Effector memory CD4-positive, alpha-beta T cell (primary cell): ENCODE data around the gene PIF1.

Experiments
- DNase-seq, 3 donors: peaks; one replicate each; pipeline ENCODE4 v3.0.0-alpha.2; 2020
- H3K27ac ChIP-seq: 2 replicates; pipeline ENCODE4 v1.7.0; 2013; ENCODE audit warnings: mild to moderate bottlenecking, low read length, moderate library complexity; ENCODE audit not compliant: insufficient read depth, poor library complexity, severe bottlenecking
- H3K27me3 ChIP-seq: replicated peaks from 2 replicates; pipeline ENCODE4 v1.7.0; 2013; ENCODE audit warnings: mild to moderate bottlenecking, low read length; ENCODE audit not compliant: insufficient read depth, control insufficient read depth, poor library complexity, severe bottlenecking
- H3K36me3 ChIP-seq: 2 replicates; pipeline ENCODE4 v1.7.0; 2013; ENCODE audit warnings: mild to moderate bottlenecking, low read length, moderate library complexity; ENCODE audit not compliant: control insufficient read depth, insufficient read depth
- H3K4me1 ChIP-seq: 2 replicates; pipeline ENCODE4 v1.7.0; 2013; ENCODE audit warnings: low read length, mild to moderate bottlenecking; ENCODE audit not compliant: control insufficient read depth, insufficient read depth, poor library complexity, severe bottlenecking
- H3K4me3 ChIP-seq: 2 replicates; pipeline ENCODE4 v1.7.0; 2013; ENCODE audit warnings: low read length, low read depth, mild to moderate bottlenecking; ENCODE audit not compliant: insufficient read depth, poor library complexity, severe bottlenecking
- H3K9me3 ChIP-seq: 2 replicates; pipeline ENCODE4 v1.7.0; 2013; ENCODE audit warnings: mild to moderate bottlenecking, low read length, moderate library complexity; ENCODE audit not compliant: control insufficient read depth
- total RNA-seq, 3 donors: gene quantifications; one replicate each; lab custom pipeline; 2026; lab: John Stamatoyannopoulos, UW

Gene PIF1
- total RNA-seq = 0.39 to 1.4 (median 0.61) reads per million in 3 donors

- DNase-seq = peak; percentile 78 to 87 (median 82)
- H3K9me3 ChIP-seq = no peaks in the 10 kb centered on the region
- H3K4me1 ChIP-seq = peaks cover 25% of the 10 kb centered on the region
- no peaks in the 10 kb centered on the region for H3K36me3 ChIP-seq
- no peaks in the 10 kb centered on the region for H3K27me3 ChIP-seq
- H3K27ac ChIP-seq = no peak within 1 kb of the TSS
- peak within 1 kb of the TSS; percentile 61 for H3K4me3 ChIP-seq
These were observed at the start of gene PIF1 for GRCh38 chr15:64825431-64826294. TSS of gene PIF1 (minus strand) at chr15:64825647. CDS start at chr15:64824335, 1,312 bp downstream.

GRCh38 chr15:64870353-64870752 lies 44.9 kb upstream of the PIF1 start:
- H3K36me3 ChIP-seq = peaks cover 22% of the 10 kb centered on the region
- peaks cover 2% of the 10 kb centered on the region for H3K4me1 ChIP-seq
- H3K9me3 ChIP-seq = no peaks in the 10 kb centered on the region
- no peak for DNase-seq
- no peaks in the 10 kb centered on the region for H3K27me3 ChIP-seq
- H3K27ac ChIP-seq = no peak overlapping the region
- H3K4me3 ChIP-seq = no peak overlapping the region

- no peak for DNase-seq
- no peak overlapping the region for H3K4me3 ChIP-seq
- H3K9me3 ChIP-seq = no peaks in the 10 kb centered on the region
- peaks cover 2% of the 10 kb centered on the region for H3K4me1 ChIP-seq
- no peak overlapping the region for H3K27ac ChIP-seq
- H3K36me3 ChIP-seq = peaks cover 31% of the 10 kb centered on the region
- no peaks in the 10 kb centered on the region for H3K27me3 ChIP-seq
These were observed 44.1 kb upstream of the PIF1 start for GRCh38 chr15:64869501-64869900.

- Histone ChIP-seq H3K27ac (no peak overlapping the region), H3K9me3 (no peaks in the 10 kb centered on the region), H3K36me3 (peaks cover 48% of the 10 kb centered on the region), H3K4me1 (no peaks in the 10 kb centered on the region), H3K27me3 (no peaks in the 10 kb centered on the region), H3K4me3 (no peak overlapping the region)
- DNase-seq = no peak
These were observed 40.6 kb upstream of the PIF1 start for GRCh38 chr15:64865998-64866520.

- H3K9me3 ChIP-seq = no peaks in the 10 kb centered on the region
- peaks cover 55% of the 10 kb centered on the region for H3K36me3 ChIP-seq
- H3K27ac ChIP-seq = no peak overlapping the region
- no peak overlapping the region for H3K4me3 ChIP-seq
- H3K27me3 ChIP-seq = no peaks in the 10 kb centered on the region
- H3K4me1 ChIP-seq = no peaks in the 10 kb centered on the region
- no peak for DNase-seq
These were observed 39.9 kb upstream of the PIF1 start for GRCh38 chr15:64865126-64865997.

GRCh38 chr15:64864068-64864467 lies 38.6 kb upstream of the PIF1 start:
- Histone ChIP-seq H3K4me3 (no peak overlapping the region), H3K9me3 (no peaks in the 10 kb centered on the region), H3K4me1 (no peaks in the 10 kb centered on the region), H3K36me3 (peaks cover 66% of the 10 kb centered on the region), H3K27ac (no peak overlapping the region), H3K27me3 (no peaks in the 10 kb centered on the region)
- no peak for DNase-seq

- peaks cover 8% of the 10 kb centered on the region for H3K4me1 ChIP-seq
- no peak overlapping the region for H3K27ac ChIP-seq
- H3K27me3 ChIP-seq = no peaks in the 10 kb centered on the region
- DNase-seq = no peak
- peaks cover 74% of the 10 kb centered on the region for H3K36me3 ChIP-seq
- no peaks in the 10 kb centered on the region for H3K9me3 ChIP-seq
- H3K4me3 ChIP-seq = no peak overlapping the region
These were observed 37.0 kb upstream of the PIF1 start for GRCh38 chr15:64862408-64862807.

- H3K36me3 ChIP-seq = peaks cover 69% of the 10 kb centered on the region
- H3K27me3 ChIP-seq = no peaks in the 10 kb centered on the region
- no peak for DNase-seq
- H3K9me3 ChIP-seq = no peaks in the 10 kb centered on the region
- no peak overlapping the region for H3K27ac ChIP-seq
- H3K4me3 ChIP-seq = no peak overlapping the region
- H3K4me1 ChIP-seq = peaks cover 12% of the 10 kb centered on the region
These were observed 36.5 kb upstream of the PIF1 start for GRCh38 chr15:64861960-64862359.

GRCh38 chr15:64861331-64861730 lies 35.9 kb upstream of the PIF1 start:
- no peaks in the 10 kb centered on the region for H3K9me3 ChIP-seq
- peaks cover 18% of the 10 kb centered on the region for H3K4me1 ChIP-seq
- peaks cover 69% of the 10 kb centered on the region for H3K36me3 ChIP-seq
- H3K27me3 ChIP-seq = no peaks in the 10 kb centered on the region
- no peak overlapping the region for H3K4me3 ChIP-seq
- no peak for DNase-seq
- H3K27ac ChIP-seq = no peak overlapping the region
